Myocyte (in vitro differentiated cells): ENCODE measurements around the gene RBM3. TPM values are rescaled to one million over a fixed set of nuclear protein-coding genes. Genes with fewer than 3 reads are reported as not detected.

Source experiments
- DNase-seq: peaks from one replicate; pipeline ENCODE4 v3.0.0-alpha.2; 2012; ENCODE audit warnings: low read depth
- total RNA-seq: library from RNA; depleted of rRNA; stranded (reverse); fragments of >200 nt; gene quantifications from 2 replicates; pipeline ENCODE4 v1.2.3, GENCODE V29; 2014

The RBM3 gene
- total RNA-seq, 1 donor from 2014 or later: 57.4 TPM

DNA sequence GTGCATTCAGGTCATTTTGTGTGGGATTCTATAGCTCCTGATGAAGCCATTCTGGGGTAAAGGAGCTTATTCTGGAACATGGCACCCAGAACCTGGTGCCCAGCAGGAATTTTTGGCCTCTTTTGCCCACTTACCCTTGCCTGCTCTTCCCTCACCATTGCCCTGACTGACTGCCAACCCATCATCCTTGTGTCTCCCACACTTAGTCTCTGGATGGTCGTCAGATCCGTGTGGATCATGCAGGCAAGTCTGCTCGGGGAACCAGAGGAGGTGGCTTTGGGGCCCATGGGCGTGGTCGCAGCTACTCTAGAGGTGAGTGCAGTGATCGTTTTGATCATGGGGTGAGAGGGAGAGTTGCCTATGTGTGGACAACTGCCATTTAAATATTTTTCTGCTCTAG lies 1.8 kb downstream of the RBM3 start:
- no peak for DNase-seq

DNA sequence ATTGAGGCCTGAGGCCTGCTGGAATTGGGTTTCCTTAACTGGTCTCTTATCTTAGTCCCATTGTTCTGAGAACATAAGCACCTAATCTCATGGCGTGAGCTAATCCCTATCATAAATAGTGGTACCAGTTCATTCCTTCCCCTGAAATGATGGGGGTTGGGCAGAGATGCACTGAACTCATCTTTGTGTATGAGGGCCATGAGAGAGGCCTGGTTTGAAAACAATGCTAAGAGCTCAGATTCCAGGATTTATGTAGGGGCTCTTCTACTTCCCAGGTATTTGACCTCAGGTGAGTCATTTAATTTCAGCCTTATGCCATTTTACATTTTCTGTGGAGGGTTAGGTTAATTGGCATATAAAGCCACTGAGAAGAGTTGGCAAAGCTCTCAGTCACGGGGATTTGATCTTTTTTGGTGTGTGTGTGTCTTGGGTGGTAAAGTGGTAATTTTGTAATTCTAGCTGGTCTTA lies 4.4 kb downstream of the RBM3 start:
- no peak for DNase-seq

DNA sequence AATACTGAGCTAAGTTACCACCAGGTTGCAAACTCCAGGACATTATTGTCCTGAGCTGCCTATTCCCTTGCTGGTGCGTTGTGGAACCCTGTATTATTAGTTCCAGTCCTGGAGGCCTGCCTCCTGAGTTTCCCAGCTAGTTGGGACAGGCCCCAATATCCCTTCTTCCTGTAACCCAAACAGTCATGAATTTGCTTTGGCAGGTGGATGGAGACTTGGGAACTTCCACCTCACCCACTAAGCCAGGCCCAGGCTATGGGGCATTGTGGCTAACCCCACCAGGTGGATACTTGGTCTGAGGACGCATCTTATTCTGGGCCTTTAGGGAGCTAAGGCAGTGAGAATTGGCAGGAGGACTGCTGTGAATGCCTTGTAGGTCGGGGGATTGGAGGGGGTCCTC lies 5.0 kb downstream of the RBM3 start:
- no peak for DNase-seq

DNA sequence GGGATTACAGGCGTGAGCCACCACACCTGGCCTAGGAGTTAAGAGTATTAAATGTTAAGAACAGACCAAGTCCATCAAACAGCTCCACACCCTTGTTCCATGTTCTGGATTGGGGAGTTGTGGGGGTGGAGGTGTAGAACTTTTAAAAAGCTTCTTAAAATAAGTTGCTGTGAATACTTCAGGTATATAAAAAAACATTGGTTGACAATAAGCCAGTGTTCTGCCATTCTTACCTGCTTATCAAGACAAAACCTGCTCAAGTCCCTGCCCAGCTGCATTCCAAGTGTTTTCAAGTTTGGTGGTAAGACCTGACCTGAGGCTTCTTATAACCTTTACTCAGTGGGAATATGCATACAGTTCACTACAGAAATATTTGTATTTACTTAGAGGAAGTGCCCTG lies 6.4 kb downstream of the RBM3 start:
- DNase-seq: no peak

DNA sequence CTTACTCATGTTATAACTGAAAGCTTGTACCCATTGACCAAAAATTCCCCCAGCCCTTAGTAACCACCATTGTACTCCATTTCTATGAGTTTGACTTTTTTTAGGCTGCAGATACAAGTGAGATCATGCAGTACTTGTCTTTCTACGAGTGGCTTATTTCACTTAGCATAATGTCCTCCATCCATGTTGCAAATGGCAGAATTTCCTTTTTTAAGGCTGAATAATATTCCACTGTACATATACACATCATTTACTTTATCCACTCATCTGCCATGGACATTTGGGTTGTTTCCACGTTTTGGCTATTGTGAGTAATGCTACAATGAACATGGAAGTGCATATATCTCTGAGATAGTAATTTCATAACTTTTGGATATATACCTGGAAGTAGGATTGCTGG lies 10.4 kb downstream of the RBM3 start:
- no peak for DNase-seq

DNA sequence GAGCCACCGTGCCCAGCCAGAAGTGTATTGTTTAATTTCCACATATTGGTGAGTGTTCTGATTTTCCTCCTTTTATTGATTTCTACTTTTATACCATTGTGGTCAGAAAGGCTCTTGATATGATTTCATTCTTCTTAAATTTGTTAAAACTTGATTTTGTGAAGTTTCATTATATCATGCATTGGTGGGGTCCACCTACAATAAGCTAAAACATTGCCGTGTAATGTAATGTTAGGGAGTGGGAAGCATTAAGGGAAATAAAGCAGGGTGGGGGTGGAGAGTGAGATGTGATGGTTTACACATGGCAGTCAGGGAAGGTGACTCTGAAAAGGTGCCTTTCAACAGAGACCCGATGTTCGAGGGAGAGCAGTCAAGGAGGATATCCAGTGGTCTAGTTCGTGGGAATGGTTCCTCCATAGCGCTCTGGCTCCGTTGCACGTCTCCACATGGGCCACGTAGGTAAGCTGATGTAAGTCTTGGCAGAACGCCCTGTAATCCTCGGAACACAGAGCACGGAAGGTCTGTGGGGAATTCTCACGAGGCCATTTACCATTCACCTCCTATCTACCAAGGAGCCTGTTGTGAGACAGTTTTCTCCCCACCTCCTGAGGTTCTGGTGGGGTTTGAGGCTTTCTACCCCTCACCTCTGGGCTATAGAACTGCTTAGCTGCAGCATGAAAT lies 15.3 kb downstream of the RBM3 start:
- no peak for DNase-seq

DNA sequence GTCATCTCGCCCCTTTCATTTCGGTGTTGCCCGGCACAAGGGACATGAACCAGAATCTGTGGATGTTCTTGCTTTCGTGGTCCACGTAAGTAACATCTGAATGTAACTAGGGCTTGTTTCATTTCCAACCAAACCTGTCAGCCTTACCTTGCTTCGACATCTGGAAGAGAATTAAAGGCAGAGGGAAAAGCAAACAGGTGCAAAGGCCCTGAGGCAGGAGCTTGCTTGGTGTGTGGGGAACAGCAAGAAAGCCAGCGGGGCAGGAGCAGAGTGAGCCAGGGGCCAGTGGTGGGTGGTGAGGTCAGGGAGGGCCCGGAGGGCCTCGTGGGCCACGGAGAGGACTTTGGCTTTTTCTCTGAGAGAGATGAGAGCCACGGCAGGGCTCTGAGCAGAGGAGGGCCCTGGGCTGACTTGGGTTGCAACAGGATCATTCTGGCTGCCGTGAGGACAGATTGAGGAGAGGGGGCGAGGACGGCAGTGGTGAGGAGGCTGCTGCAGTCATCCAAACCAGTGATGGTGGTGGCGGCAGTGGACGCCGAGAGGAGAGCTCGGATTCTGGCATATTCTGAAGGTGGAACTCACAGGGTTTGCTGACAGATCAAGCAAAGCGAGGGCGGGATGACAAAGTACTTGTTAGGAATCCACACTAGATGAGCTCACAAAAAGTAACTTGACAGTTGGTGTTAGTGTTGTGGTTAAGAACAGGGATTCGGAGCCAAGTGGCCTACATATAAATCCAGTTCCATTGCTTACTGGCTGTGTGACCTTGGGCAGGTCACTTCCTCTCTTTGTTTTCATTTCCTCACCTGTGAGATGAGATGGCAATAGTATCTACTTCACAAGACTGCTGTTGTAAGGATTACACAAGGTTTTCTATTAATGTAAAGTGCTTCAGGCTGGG lies 16.2 kb downstream of the RBM3 start:
- DNase-seq: peak; percentile 23

DNA sequence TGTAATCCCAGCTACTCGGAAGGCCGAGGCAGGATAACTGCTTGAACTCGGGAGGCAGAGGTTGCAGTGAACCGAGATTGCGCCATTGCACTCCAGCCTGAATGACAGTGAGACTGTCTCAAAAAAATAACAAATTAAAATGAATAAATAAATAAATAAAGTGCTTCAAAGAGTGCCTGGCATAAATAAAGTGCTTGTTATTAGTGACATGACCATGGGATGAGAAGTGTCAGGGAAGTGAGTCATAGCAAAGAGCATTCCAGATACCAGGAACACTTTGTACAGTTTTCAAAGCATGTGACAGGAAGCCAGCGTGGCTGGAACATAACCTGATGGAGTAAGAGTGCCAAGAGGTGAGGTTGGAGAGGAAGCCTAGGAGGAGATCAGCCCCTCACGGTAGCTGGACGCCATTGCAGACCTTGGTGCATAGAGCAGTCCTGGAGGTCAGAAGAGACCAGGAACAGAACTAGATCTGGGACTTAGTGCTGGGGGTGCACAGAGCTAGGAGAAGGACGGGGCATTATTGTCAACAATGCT lies 17.0 kb downstream of the RBM3 start:
- DNase-seq: peak; percentile 65

DNA sequence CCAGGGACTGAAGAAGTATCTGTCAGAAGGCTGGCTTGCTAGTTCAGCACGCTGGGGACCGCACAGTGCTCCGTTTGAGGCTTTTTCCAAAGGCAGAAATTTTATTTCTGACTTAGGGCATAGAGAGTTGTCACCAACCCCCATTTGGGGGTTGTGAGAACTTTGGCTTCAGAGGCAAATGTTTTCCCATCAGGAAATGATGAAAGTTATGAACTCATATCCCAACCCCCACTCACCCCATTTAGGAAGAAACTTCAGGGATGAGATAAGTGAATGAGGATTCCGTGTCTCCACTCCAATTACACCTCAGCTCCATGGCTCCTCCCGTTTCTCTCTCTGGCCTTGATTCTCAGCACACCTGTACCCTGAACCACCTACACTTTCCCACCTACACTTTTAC lies 18.7 kb downstream of the RBM3 start:
- no peak for DNase-seq

DNA sequence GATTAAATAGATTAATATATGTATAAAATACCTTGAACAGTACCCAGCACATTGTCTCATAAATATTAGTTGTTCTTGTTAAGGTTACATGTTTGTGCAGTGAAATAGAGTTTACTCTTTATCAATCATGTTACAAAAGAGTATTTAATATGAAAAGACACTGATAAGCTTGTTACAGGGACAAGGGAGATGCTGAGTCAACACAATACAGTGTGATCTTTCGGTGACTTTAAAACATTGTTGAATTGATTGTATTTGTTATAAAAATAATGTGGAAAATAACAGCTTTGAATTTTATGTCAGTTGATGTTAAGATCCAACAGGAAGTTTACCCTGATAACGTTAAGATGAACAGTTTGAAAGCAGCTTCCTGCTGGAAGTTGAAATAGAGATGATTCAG lies 21.6 kb downstream of the RBM3 start:
- no peak for DNase-seq

DNA sequence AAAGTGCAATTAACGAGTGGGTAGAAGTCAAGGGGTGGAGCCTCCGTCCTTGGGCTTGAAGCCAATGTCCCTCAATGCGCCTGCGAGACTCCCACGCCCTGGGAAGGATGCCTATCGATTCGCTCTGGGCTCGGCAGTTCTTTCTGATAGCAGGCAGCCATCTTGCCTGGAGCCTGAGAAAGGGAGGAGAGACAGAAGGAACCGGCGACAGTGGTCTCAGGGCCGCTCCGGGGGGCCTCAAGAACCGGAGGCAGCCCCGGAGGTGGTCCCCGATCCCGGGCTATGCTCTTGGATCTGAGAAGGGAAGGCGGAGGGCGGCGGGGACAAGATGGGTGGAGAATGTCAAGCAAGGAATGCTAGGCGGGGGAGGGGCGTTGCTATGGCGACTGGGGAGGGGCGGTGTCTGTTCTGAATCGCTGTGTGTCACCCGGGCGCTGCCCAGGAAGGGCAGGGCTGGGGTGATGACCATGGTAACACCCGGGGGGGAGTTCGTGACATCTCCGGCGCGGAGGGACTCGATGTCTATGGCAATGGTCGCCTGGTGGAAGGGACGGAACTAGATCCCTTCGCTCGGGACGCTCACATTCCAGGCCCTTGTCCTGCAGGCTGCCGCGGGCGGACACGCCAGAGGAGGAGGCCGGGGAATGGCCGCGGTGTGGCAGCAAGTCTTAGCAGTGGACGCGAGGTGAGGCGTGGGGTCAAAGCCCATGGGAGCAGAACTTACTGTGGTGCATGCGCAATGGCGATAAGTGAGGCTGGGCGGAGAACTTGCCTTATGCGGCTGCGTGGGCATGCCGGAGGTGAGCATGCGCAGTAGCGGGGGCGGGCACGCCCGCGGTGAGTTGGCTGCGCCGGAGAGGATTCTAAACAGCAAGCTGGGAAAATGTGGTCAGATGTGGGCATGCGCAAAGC lies 23.3 kb downstream of the RBM3 start, which contains the start of gene WDR13:
Gene WDR13 (plus strand): TSS at position 140 of the 912 bp plus-strand sequence. CDS start 505 bp downstream, at position 645.
- peak; percentile 95 for DNase-seq

DNA sequence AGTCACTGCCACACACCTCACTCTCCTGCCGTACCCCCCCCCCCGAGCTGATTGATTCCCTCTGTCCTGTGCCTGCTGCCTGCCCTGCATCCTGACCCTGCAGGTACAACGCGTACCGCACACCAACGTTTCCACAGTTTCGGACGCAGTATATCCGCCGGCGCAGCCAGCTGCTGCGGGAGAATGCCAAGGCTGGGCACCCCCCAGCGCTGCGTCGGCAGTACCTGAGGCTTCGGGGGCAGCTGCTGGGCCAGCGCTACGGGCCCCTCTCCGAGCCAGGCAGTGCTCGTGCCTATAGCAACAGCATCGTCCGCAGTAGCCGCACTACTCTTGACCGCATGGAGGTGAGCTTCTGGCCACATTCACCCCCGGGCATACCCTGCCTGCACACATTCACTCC lies 24.3 kb downstream of the RBM3 start:
- no peak for DNase-seq

DNA sequence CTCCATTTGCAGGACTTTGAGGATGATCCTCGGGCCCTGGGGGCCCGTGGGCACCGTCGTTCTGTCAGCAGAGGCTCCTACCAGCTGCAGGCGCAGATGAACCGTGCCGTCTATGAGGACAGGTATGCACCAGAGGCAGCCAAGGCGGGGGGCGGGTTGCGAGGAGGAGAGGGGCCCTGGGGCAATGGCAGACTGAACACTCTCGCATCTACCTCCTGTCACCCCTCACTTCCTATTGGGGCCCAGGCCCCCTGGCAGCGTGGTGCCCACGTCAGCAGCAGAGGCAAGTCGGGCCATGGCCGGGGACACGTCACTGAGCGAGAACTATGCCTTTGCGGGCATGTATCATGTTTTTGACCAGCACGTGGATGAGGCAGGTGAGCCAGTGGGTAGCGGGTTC lies 25.1 kb downstream of the RBM3 start:
- DNase-seq: no peak

DNA sequence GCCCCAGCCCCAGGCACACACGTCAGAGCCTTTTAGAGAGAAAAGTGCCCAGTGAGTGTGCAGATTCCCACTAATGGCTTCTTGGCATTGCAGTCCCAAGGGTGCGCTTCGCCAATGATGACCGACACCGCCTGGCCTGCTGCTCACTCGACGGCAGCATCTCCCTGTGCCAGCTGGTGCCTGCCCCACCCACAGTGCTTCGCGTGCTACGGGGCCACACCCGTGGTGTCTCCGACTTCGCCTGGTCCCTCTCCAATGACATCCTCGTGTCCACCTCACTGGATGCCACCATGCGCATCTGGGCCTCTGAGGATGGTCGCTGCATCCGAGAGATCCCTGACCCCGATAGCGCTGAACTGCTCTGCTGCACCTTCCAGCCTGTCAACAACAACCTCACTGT lies 25.9 kb downstream of the RBM3 start:
- DNase-seq: no peak

DNA sequence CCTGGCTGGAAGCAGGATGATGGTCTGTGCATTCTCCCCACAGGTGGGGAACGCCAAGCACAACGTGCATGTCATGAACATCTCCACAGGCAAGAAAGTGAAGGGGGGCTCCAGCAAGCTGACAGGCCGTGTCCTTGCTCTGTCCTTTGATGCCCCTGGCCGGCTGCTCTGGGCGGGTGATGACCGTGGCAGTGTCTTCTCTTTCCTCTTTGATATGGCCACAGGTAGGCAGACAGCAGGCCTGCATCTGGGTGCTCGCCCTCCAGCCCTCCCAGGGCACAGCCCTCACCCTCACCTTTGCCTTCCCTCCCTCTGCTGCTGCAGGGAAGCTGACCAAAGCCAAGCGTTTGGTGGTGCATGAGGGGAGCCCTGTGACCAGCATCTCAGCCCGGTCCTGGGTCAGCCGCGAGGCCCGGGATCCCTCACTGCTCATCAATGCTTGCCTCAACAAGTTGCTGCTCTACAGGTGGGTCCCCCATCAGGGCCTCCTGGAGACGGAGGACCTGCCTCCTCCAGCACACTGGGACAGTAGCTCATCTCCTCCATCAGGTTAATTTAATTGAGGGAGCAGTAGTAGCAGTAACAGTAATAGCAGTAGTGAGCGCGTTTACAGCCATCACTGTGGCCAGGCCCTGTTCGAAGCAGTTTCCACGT lies 27.6 kb downstream of the RBM3 start:
- DNase-seq: no peak

DNA sequence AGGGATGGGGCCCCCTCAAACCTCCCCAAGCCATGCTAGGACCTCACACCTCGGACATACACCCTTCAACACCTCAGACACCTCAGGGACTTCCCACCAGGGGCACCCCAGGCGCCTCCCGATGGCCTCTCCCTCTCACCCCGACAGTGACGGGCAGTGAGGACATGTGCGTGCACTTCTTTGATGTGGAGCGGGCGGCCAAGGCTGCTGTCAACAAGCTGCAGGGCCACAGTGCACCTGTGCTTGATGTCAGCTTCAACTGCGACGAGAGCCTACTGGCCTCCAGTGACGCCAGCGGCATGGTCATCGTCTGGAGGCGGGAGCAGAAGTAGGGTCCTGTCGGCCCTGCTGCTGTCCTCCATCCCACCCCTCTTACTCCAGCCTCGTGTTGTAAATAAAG lies 30.4 kb downstream of the RBM3 start:
- DNase-seq: no peak

DNA sequence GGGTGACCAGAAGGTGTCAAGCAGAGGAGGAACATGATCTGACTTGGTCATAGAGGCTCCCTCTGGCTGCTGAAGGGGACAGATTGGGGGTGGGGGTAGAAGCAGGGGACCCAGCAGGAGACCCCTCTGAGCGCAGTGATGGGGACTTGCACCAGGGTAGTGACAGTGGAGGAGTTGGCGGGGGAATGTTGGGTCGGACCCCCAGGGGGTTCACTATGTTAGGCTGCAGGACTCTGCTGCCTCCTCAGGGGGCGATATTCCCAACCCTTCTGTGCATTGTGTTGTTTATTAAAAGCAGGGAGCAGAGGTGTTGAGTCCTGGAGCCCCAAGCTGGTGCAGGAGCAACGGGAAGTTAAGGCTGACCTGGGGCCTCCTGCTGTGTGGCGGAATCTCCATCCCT lies 31.8 kb downstream of the RBM3 start:
- DNase-seq: no peak

DNA sequence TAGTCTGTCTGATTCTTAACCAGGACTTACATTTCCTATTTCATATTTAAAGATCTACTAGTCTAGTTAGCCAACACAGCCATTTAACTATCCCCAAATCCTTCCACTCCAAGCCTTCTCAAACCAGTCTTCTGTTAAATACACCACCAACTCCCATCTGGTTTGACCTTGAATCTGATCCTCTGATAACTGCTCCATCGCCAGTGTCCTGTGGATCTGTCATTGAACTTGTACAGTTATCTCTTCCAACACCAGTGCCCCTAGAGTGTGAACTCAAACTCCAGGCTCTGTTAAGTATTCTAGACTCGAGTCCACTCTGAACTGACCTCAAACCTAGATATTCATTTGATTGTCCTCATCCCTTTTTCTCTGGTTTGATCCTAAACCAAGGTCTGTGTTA lies 37.4 kb downstream of the RBM3 start:
- no peak for DNase-seq

DNA sequence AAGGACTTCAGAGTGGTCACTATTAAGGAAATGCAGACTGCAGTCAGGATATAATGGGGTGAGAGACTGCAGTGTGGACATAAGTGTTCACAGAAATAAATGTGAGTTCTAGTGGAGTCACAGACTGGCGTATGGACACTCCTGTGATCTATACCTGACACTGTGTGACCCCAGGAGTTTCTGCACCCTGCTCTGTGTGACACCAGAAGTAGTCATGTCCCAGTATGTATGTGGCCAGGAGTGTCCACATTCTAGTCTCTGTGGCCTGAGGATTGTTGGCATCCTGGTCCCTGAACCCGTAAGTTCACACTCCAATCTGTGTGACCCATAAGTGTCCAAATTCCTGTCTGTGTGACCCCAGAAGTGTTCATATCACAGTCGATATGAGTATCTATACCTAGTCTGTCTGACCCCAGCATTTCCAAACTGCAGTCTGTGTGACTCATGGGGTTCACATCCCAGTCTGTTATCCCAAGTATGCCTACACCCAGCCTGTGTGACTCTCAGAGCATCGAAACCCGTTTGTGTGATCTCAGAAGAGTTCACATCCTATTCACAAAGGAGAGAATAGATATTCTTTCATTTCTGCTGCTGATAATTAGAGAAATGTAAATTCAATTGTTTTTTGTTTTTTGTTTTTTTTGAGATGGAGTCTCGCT lies 39.3 kb downstream of the RBM3 start:
- no peak for DNase-seq

DNA sequence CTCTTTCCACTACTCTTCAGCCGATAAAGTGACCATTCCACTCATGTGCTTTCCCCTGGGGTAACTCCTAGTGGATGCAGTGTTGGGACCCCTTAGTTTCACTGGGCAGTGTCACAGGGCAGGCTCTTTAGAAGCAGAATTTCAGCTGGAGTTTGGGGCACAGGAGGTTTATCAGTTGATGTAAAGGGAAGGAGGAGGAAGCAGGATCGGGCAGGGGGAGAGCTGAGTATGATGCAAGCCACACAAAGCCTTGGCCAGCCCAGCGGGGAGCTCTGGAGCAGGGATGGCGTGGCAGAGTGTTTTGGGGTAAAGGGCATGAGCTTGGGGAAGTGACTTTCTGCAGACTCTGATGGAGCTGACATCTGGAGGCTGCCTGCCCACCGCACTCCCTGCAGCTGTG lies 42.3 kb downstream of the RBM3 start:
- DNase-seq: no peak
